Measurements from ENCODE around the gene MYOM1. TPM values are rescaled to one million over a fixed set of nuclear protein-coding genes. Genes with fewer than 3 reads are reported as not detected.

MYOM1 gene
- total and polyA plus RNA-seq, 2 donors (not counting 3 experiments of a cell fraction or from before 2014, with no cell fraction given) = 0.08 TPM; not detected in 1

- ChIA-PET CTCF (interaction anchor here (0.9 kb wide), 1 partner anchor 18 kb away, joined by 4 read pairs; no protein-coding TSS in a partner anchor), POLR2A (no interaction called here)
- H3K4me3 ChIP-seq (replicated peaks in 1 of 3; ENCODE audit: insufficient read depth in 1 of 3, low read depth in 1 of 3, low read length in 3 of 3) = no peak overlapping the region
- H3K9me3 ChIP-seq (replicated peaks; ENCODE audit: control insufficient read depth, insufficient read depth, low read length) = no peaks in the 10 kb centered on the region
- no peaks in the 10 kb centered on the region for H3K36me3 ChIP-seq (ENCODE audit: control insufficient read depth in 2 of 2, extremely low read depth in 1 of 2, insufficient read depth in 2 of 2, low read length in 2 of 2)
- no peak overlapping the region for H3K4me2 ChIP-seq (ENCODE audit: insufficient read depth, low read length)
- no peak overlapping the region for H2AFZ ChIP-seq (ENCODE audit: low read depth, low read length)
- FAIRE-seq = no peak
- no peaks in the 10 kb centered on the region for H3K9me1 ChIP-seq (replicated peaks; ENCODE audit: control insufficient read depth, extremely low read depth, insufficient read depth, low read length)
- no TSS peak for BruUV-seq (replicated peaks)
- no peaks in the 10 kb centered on the region for H3K79me2 ChIP-seq (ENCODE audit: control insufficient read depth, insufficient read depth, low read length)
- DNase-seq (ENCODE audit: low read depth, low spot score) = peak; percentile 36
- peaks cover 12% of the 10 kb centered on the region for H3K4me1 ChIP-seq (ENCODE audit: control insufficient read depth, extremely low read depth, insufficient read depth, low read length)
- no peak overlapping the region for H3K9ac ChIP-seq (replicated peaks; ENCODE audit: extremely low read depth, insufficient read depth, low read length)
- dilution Hi-C loops (cut with MboI; ENCODE audit: extremely low pct_ligation_motif_present, low sequenced_read_pairs) (no loop called here), intact Hi-C loops (cut with micrococcal nuclease) (no loop called here)
- no peak overlapping the region for H3K27ac ChIP-seq (ENCODE audit: insufficient read depth, low read depth, low read length)
- H4K20me1 ChIP-seq (replicated peaks; ENCODE audit: control insufficient read depth, extremely low read depth, insufficient read depth, low read length) = no peaks in the 10 kb centered on the region
- H3K27me3 ChIP-seq (ENCODE audit: control insufficient read depth in 2 of 2, insufficient read depth in 2 of 2, low read length in 2 of 2) = no peaks in the 10 kb centered on the region
- TF ChIP-seq EZH2 (IDR thresholded peaks at IDR 0.05; ENCODE audit: borderline replicate concordance, low read depth, low read length, severe bottlenecking) = no peak
- TF ChIP-seq POLR2A (IDR thresholded peaks at IDR 0.05; ENCODE audit: low read depth, low read length) = no peak
- TF ChIP-seq MYC (IDR thresholded peaks at IDR 0.05; ENCODE audit: low read depth, low read length) = no peak
- TF ChIP-seq MAX (IDR thresholded peaks at IDR 0.05; ENCODE audit: insufficient read depth, insufficient read length) = no peak
- no peak for TF ChIP-seq POLR2AphosphoS5 (IDR thresholded peaks at IDR 0.05; ENCODE audit: insufficient read depth, low read depth, low read length)
- TF ChIP-seq FOS (IDR thresholded peaks at IDR 0.05; ENCODE audit: borderline replicate concordance, insufficient read depth, low read length) = no peak
- TF ChIP-seq, protein P1, sequence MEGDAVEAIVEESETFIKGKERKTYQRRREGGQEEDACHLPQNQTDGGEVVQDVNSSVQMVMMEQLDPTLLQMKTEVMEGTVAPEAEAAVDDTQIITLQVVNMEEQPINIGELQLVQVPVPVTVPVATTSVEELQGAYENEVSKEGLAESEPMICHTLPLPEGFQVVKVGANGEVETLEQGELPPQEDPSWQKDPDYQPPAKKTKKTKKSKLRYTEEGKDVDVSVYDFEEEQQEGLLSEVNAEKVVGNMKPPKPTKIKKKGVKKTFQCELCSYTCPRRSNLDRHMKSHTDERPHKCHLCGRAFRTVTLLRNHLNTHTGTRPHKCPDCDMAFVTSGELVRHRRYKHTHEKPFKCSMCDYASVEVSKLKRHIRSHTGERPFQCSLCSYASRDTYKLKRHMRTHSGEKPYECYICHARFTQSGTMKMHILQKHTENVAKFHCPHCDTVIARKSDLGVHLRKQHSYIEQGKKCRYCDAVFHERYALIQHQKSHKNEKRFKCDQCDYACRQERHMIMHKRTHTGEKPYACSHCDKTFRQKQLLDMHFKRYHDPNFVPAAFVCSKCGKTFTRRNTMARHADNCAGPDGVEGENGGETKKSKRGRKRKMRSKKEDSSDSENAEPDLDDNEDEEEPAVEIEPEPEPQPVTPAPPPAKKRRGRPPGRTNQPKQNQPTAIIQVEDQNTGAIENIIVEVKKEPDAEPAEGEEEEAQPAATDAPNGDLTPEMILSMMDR (IDR thresholded peaks at IDR 0.05; ENCODE audit: extremely low read depth in 1 of 2, insufficient read depth in 1 of 2, low read depth in 1 of 2, low read length in 2 of 2) = no peak
- no peak for TF ChIP-seq JUN (IDR thresholded peaks at IDR 0.05; ENCODE audit: borderline replicate concordance, insufficient read depth, insufficient read length, low read depth)
Observed at GRCh38 chr18:3148930-3149535, 70.7 kb downstream of the MYOM1 start.
